CD4-positive, alpha-beta memory T cell (primary cell): Measurements from ENCODE around the gene GNAI2. TPM values are rescaled to one million over a fixed set of nuclear protein-coding genes. Genes with fewer than 3 reads are reported as not detected.

Experiments
- CTCF ChIA-PET: fragments of 350-600 bp; sonication (Branson Sonifier 250); formaldehyde crosslinking; loops from one replicate; lab custom pipeline; 2021; ENCODE audit warnings: inconsistent platforms; ENCODE audit not compliant: partially characterized antibody; lab: Charles Lee
- POLR2A ChIA-PET: fragments of 350-600 bp; sonication (Branson Sonifier 250); formaldehyde crosslinking; loops from one replicate; lab custom pipeline; 2021; ENCODE audit not compliant: partially characterized antibody; lab: Charles Lee
- DNase-seq, 5 donors: peaks; one replicate each; pipeline versions ENCODE4 v3.0.0 to v3.0.0-alpha.2; 2020 to 2022; ENCODE audit warnings: mixed read lengths in 1 of 5
- H3K27ac ChIP-seq: one replicate; pipeline ENCODE4 v1.7.0; 2013; ENCODE audit warnings: low read depth, low read length
- H3K27me3 ChIP-seq: 2 replicates; pipeline ENCODE4 v1.7.0; 2013; ENCODE audit warnings: mild to moderate bottlenecking, low read length, moderate library complexity; ENCODE audit not compliant: insufficient read depth
- H3K36me3 ChIP-seq: 2 replicates; pipeline ENCODE4 v1.7.0; 2013; ENCODE audit warnings: mild to moderate bottlenecking, low read length, moderate library complexity; ENCODE audit not compliant: insufficient read depth
- H3K4me1 ChIP-seq: 2 replicates; pipeline ENCODE4 v1.7.0; 2013; ENCODE audit warnings: mild to moderate bottlenecking, low read length, moderate library complexity; ENCODE audit not compliant: insufficient read depth
- H3K4me3 ChIP-seq, 2 donors: one replicate each; pipeline ENCODE4 v1.7.0; 2013; ENCODE audit warnings: low read length in 2 of 2, mild to moderate bottlenecking in 1 of 2
- H3K9me3 ChIP-seq, 2 donors: one replicate each; pipeline ENCODE4 v1.7.0; 2013; ENCODE audit warnings: low read length in 2 of 2, control low read depth in 1 of 2; ENCODE audit not compliant: control insufficient read depth in 1 of 2
- H3K27ac Mint-ChIP-seq, 7 donors: one replicate each; pipeline ENCODE4 v1.8.0; 2020 to 2021; ENCODE audit warnings: mixed read lengths in 7 of 7, mild to moderate bottlenecking in 6 of 7, inconsistent platforms in 3 of 7, moderate library complexity in 3 of 7
- H3K27me3 Mint-ChIP-seq, 2 donors: one replicate each; pipeline ENCODE4 v1.8.0; 2020 to 2021; ENCODE audit warnings: mixed read lengths in 2 of 2
- H3K36me3 Mint-ChIP-seq, 2 donors: one replicate each; pipeline ENCODE4 v1.8.0; 2020 to 2021; ENCODE audit warnings: mixed read lengths in 2 of 2, inconsistent platforms in 1 of 2, mild to moderate bottlenecking in 1 of 2
- H3K4me1 Mint-ChIP-seq, 4 donors: one replicate each; pipeline ENCODE4 v1.8.0; 2020 to 2021; ENCODE audit warnings: mixed read lengths in 4 of 4, mild to moderate bottlenecking in 1 of 4
- H3K4me3 Mint-ChIP-seq, 8 donors: one replicate each; pipeline ENCODE4 v1.8.0; 2020 to 2021; ENCODE audit warnings: mixed read lengths in 8 of 8, mild to moderate bottlenecking in 7 of 8, moderate library complexity in 6 of 8, inconsistent platforms in 3 of 8
- H3K9me3 Mint-ChIP-seq, 8 donors: one replicate each; pipeline ENCODE4 v1.8.0; 2020 to 2021; ENCODE audit warnings: mixed read lengths in 8 of 8, mild to moderate bottlenecking in 5 of 8, inconsistent platforms in 3 of 8, moderate library complexity in 1 of 8
- intact Hi-C: fragments of 100-400 bp; cut with micrococcal nuclease; formaldehyde crosslinking; loops from one replicate; pipeline ENCODE4 v1.15.1; 2023
- polyA plus RNA-seq, 2 donors: library from polyadenylated mRNA; unstranded; fragments of 300-500 nt; fragmentation: Illumina TruSeq; gene quantifications; one replicate each; pipeline ENCODE4 v1.2.3, GENCODE V29; 2021
- total RNA-seq, 2 experiments: library from RNA; stranded (reverse); gene quantifications; one replicate each; pipeline ENCODE4 v1.2.3, GENCODE V29; 2021

Gene GNAI2
- total and polyA plus RNA-seq, 4 experiments from 2014 or later, result 292 to 615 (median 416) TPM

GRCh38 chr3:50192689-50193141 is 43.3 kb upstream of the GNAI2 start:
- intact Hi-C loops, result loop anchor here (1.0 kb wide), 1 partner anchor 81 kb away; no protein-coding TSS in a partner anchor
- Histone ChIP-seq H3K9me3 (no peaks in the 10 kb centered on the region), H3K36me3 (no peaks in the 10 kb centered on the region), H3K4me1 (peaks cover 24% of the 10 kb centered on the region), H3K27ac (no peak overlapping the region), H3K4me3 (no peak overlapping the region), H3K27me3 (peaks cover 11% of the 10 kb centered on the region)
- Mint-ChIP-seq H3K27ac (peak overlapping the region in 3 of 7 donors; percentile 52 to 78 (median 60)), H3K4me3 (peak overlapping the region in 3 of 8 donors; percentile 9 to 70 (median 62)), H3K4me1 (peaks cover 5 to 18% (median 13%) of the 10 kb centered on the region in 4 donors), H3K36me3 (no peaks in the 10 kb centered on the region), H3K27me3 (peaks cover 4 to 15% of the 10 kb centered on the region in 2 donors), H3K9me3 (no peaks in the 10 kb centered on the region)
- CTCF ChIA-PET, result interaction anchor here (0.6 to 8.1 kb wide), 12 partner anchors 11 to 390 kb away, joined by 3 to 218 read pairs (median 18); partner anchors contain the start of genes GNAI2 and SEMA3B
- DNase-seq, result peak; percentile 76 to 84 (median 82)
- POLR2A ChIA-PET, result interaction anchor here (0.7 to 0.9 kb wide), 2 partner anchors 34 to 68 kb away, joined by 3 to 5 read pairs; no protein-coding TSS in a partner anchor

- Mint-ChIP-seq H3K36me3 (no peaks in the 10 kb centered on the region), H3K27me3 (peaks cover 4 to 15% of the 10 kb centered on the region in 2 donors), H3K4me1 (peaks cover 5 to 18% (median 13%) of the 10 kb centered on the region in 4 donors), H3K9me3 (no peaks in the 10 kb centered on the region), H3K4me3 (no peak overlapping the region), H3K27ac (no peak overlapping the region)
- no peak for DNase-seq
- Histone ChIP-seq H3K27me3 (peaks cover 11% of the 10 kb centered on the region), H3K36me3 (no peaks in the 10 kb centered on the region), H3K27ac (no peak overlapping the region), H3K4me3 (no peak overlapping the region), H3K4me1 (peaks cover 24% of the 10 kb centered on the region), H3K9me3 (no peaks in the 10 kb centered on the region)
- ChIA-PET POLR2A (interaction anchor here (0.6 to 3.1 kb wide), 4 partner anchors 33 to 157 kb away, joined by 3 to 47 read pairs (median 8); partner anchors contain the start of genes CYB561D2 and NPRL2), CTCF (interaction anchor here (0.6 to 8.1 kb wide), 14 partner anchors 19 to 1366 kb away, joined by 3 to 218 read pairs (median 18); partner anchors contain the start of genes GNAI2, IFRD2 and SEMA3B)
- intact Hi-C loops, result no loop called here
These were observed 42.7 kb upstream of the GNAI2 start for GRCh38 chr3:50193286-50193685.

GRCh38 chr3:50193746-50194127 is 42.3 kb upstream of the GNAI2 start:
- ChIA-PET CTCF (interaction anchor here (0.6 to 8.1 kb wide), 24 partner anchors 10 to 342 kb away, joined by 3 to 218 read pairs (median 8); partner anchors contain the start of genes GNAI2, IFRD2, SEMA3B and SLC38A3), POLR2A (interaction anchor here (0.6 to 3.1 kb wide), 5 partner anchors 12 to 157 kb away, joined by 3 to 47 read pairs (median 6); partner anchors contain the start of genes CYB561D2, NPRL2 and SLC38A3)
- peak overlapping the region in 1 of 2 donors; percentile 22 for H3K4me3 ChIP-seq
- peak overlapping the region in 3 of 8 donors; percentile 49 to 69 (median 67) for H3K4me3 Mint-ChIP-seq
- H3K36me3 ChIP-seq, result no peaks in the 10 kb centered on the region
- no peaks in the 10 kb centered on the region for H3K9me3 Mint-ChIP-seq
- no peaks in the 10 kb centered on the region for H3K36me3 Mint-ChIP-seq
- no peak overlapping the region for H3K27ac ChIP-seq
- intact Hi-C loops, result loop anchor here (1.0 to 2.0 kb wide), 3 partner anchors 33 to 131 kb away; no protein-coding TSS in a partner anchor
- H3K27me3 Mint-ChIP-seq, result peaks cover 4 to 15% of the 10 kb centered on the region in 2 donors
- H3K27me3 ChIP-seq, result peaks cover 11% of the 10 kb centered on the region
- peak overlapping the region in 3 of 7 donors; percentile 42 to 88 (median 47) for H3K27ac Mint-ChIP-seq
- DNase-seq, result no peak
- no peaks in the 10 kb centered on the region for H3K9me3 ChIP-seq
- peaks cover 5 to 18% (median 13%) of the 10 kb centered on the region in 4 donors for H3K4me1 Mint-ChIP-seq
- peaks cover 24% of the 10 kb centered on the region for H3K4me1 ChIP-seq

DNA sequence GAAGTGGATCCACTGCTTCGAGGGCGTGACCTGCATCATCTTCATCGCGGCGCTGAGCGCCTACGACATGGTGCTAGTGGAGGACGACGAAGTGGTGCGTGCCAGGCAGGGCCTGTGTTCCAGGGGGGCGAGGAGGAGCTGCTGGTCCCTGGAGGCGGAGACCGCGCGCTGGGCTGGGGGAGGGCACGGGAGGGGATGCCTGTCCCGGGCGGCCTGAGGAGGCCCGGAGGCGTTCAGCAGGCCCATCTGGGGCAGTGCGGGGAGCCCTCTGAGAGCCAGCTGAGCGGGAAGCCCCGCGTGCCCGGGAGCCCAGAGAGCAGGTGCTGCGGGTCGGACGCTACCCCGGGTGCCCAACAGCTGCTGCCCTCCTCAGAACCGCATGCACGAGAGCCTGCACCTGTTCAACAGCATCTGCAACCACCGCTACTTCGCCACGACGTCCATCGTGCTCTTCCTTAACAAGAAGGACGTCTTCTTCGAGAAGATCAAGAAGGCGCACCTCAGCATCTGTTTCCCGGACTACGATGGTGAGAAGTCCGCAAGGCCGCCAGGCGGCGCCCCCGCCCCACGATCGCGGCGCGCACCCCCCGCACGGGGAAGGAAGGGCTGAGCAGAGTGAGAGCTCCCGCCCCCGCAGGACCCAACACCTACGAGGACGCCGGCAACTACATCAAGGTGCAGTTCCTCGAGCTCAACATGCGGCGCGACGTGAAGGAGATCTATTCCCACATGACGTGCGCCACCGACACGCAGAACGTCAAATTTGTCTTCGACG is 41.7 kb upstream of the GNAI2 start:
- intact Hi-C loops, result loop anchor here (1.0 to 2.0 kb wide), 3 partner anchors 32 to 130 kb away; no protein-coding TSS in a partner anchor
- Mint-ChIP-seq H3K27ac (peak overlapping the region; percentile 47 to 90 (median 84)), H3K36me3 (no peaks in the 10 kb centered on the region), H3K4me3 (peak overlapping the region in 7 of 8 donors; percentile 49 to 69 (median 65)), H3K9me3 (no peaks in the 10 kb centered on the region), H3K4me1 (peaks cover 5 to 18% (median 13%) of the 10 kb centered on the region in 4 donors), H3K27me3 (peaks cover 6 to 17% of the 10 kb centered on the region in 2 donors)
- DNase-seq, result peak; percentile 86 to 95 (median 88)
- Histone ChIP-seq H3K4me1 (peaks cover 24% of the 10 kb centered on the region), H3K9me3 (no peaks in the 10 kb centered on the region), H3K27ac (no peak overlapping the region), H3K36me3 (no peaks in the 10 kb centered on the region), H3K4me3 (peak overlapping the region in 1 of 2 donors; percentile 22), H3K27me3 (peaks cover 11% of the 10 kb centered on the region)
- ChIA-PET POLR2A (interaction anchor here (0.7 to 3.1 kb wide), 9 partner anchors 9 to 73 kb away, joined by 3 to 47 read pairs (median 3); partner anchors contain the start of gene SLC38A3), CTCF (interaction anchor here (0.5 to 8.1 kb wide), 34 partner anchors 10 to 341 kb away, joined by 3 to 218 read pairs (median 6); partner anchors contain the start of genes GNAI2, HYAL3, IFRD2 and LSMEM2)

DNA sequence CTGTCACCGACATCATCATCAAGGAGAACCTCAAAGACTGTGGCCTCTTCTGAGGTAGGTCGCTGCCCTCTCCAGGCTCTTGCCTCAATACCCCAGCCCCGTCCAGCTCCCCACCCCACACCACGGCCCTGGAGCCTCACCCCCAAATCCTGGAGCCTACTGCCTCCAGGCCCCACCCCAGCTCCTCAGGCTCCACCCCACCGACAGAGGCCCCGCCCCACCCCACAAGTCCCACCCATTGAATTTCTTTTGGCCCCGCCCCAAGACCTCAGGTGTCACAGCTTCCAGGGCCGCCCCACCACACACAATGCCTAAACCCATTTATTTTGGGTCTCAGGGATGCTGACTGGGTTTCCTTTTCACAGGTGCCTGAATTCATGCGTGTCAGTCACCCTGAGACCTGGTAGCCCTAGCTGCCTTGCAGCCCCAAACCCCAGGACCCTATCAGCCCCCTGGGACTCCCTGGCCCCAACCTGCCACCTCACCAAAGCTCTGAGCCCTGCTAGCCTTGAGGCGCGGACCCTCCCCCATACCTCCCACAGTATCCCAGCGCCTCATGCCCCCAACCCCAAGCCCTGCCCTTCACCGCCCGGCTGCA is 41.0 kb upstream of the GNAI2 start:
- peaks cover 11% of the 10 kb centered on the region for H3K27me3 ChIP-seq
- Mint-ChIP-seq H3K9me3 (no peaks in the 10 kb centered on the region), H3K27ac (peak overlapping the region in 6 of 7 donors; percentile 62 to 90 (median 84)), H3K36me3 (no peaks in the 10 kb centered on the region), H3K27me3 (peaks cover 6 to 17% of the 10 kb centered on the region in 2 donors), H3K4me1 (peaks cover 5 to 18% (median 13%) of the 10 kb centered on the region in 4 donors), H3K4me3 (peak overlapping the region in 7 of 8 donors; percentile 36 to 69 (median 64))
- H3K27ac ChIP-seq, result no peak overlapping the region
- ChIA-PET CTCF (interaction anchor here (0.5 to 8.1 kb wide), 32 partner anchors 9 to 170 kb away, joined by 3 to 218 read pairs (median 6); partner anchors contain the start of genes GNAI2, HYAL3, IFRD2 and LSMEM2), POLR2A (interaction anchor here (0.7 to 3.1 kb wide), 9 partner anchors 8 to 73 kb away, joined by 3 to 47 read pairs (median 3); partner anchors contain the start of gene SLC38A3)
- H3K36me3 ChIP-seq, result no peaks in the 10 kb centered on the region
- H3K4me1 ChIP-seq, result peaks cover 24% of the 10 kb centered on the region
- intact Hi-C loops, result loop anchor here (1.0 to 2.0 kb wide), 3 partner anchors 31 to 130 kb away; no protein-coding TSS in a partner anchor
- no peaks in the 10 kb centered on the region for H3K9me3 ChIP-seq
- no peak for DNase-seq
- peak overlapping the region in 1 of 2 donors; percentile 22 for H3K4me3 ChIP-seq

DNA sequence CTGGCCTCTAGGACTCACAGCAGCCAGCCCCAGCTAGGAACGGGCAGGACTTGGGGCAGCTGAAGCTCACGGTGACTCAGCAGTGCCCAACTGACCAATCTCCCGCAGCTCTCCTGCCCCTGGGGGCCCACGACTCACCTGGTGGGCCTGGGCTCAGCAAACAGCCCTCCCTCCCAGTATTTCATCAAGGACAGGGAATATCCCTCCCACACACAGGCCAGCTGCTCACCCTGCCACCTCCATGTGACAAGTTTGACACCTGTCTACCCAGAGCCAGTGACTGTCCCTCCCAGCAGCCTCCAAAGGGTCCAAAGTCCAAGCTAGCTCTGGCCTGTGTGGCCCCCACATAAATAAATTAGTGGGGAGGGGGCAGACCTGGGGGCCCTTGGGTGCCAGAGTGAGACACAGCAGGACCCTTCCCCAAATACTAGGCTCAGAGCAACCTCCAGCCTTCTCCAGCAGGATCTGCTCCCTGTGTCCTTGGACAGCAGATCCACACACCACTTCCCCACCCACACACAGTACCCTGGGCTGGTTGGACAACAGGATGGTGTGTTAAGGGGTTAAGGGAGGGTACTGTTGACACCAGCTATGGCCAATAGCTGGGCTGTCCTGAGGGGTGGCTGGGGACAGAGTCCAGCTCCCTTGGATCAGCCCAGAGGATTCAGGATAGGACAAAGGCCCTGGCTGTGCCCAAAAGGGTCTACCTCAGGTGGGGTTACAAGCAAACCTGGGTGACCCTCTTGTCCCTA is 40.3 kb upstream of the GNAI2 start:
- Histone ChIP-seq H3K27ac (no peak overlapping the region), H3K4me1 (peaks cover 24% of the 10 kb centered on the region), H3K36me3 (no peaks in the 10 kb centered on the region), H3K9me3 (no peaks in the 10 kb centered on the region), H3K27me3 (peaks cover 11% of the 10 kb centered on the region), H3K4me3 (no peak overlapping the region)
- Mint-ChIP-seq H3K4me1 (peaks cover 5 to 18% (median 13%) of the 10 kb centered on the region in 4 donors), H3K27me3 (peaks cover 6 to 18% of the 10 kb centered on the region in 2 donors), H3K9me3 (no peaks in the 10 kb centered on the region), H3K27ac (peak overlapping the region in 2 of 7 donors; percentile 10 to 79), H3K4me3 (no peak overlapping the region), H3K36me3 (no peaks in the 10 kb centered on the region)
- intact Hi-C loops, result loop anchor here (2.0 kb wide), 1 partner anchor 129 kb away; no protein-coding TSS in a partner anchor
- ChIA-PET POLR2A (interaction anchor here (1.0 to 3.1 kb wide), 5 partner anchors 8 to 65 kb away, joined by 3 to 47 read pairs (median 4); no protein-coding TSS in a partner anchor), CTCF (interaction anchor here (0.6 to 8.1 kb wide), 22 partner anchors 8 to 123 kb away, joined by 3 to 218 read pairs (median 8); partner anchors contain the start of genes HYAL3, LSMEM2, NAA80 and SEMA3B)
- DNase-seq, result no peak
